ENCODE measurements around the gene ACTA1. TPM values are rescaled to one million over a fixed set of nuclear protein-coding genes. Genes with fewer than 3 reads are reported as not detected.

ACTA1 gene
- total RNA-seq, 6 experiments from 2014 or later = not detected

- no peaks in the 10 kb centered on the region for H3K4me1 Mint-ChIP-seq (ENCODE audit: low read depth)
These were observed 19.3 kb upstream of the ACTA1 start for GRCh38 chr1:229452956-229453801.

GRCh38 chr1:229448845-229449244, 15.0 kb upstream of the ACTA1 start:
- H3K36me3 Mint-ChIP-seq (ENCODE audit: low read depth) = peaks cover 10% of the 10 kb centered on the region; the same call in 1 of the 2 replicates
- DNase-seq = no peak
- no peak overlapping the region for H3K27ac Mint-ChIP-seq
- H3K9me3 Mint-ChIP-seq = no peaks in the 10 kb centered on the region
- TF ChIP-seq CTCF (IDR thresholded peaks at IDR 0.05) = no peak
- H3K27me3 Mint-ChIP-seq (ENCODE audit: insufficient read depth) = no peaks in the 10 kb centered on the region
- no peak overlapping the region for H3K4me3 Mint-ChIP-seq
- no peaks in the 10 kb centered on the region for H3K4me1 Mint-ChIP-seq (ENCODE audit: low read depth)

More at GRCh38 chr1:229452956-229453801, 19.3 kb upstream of the ACTA1 start:
- H3K9me3 Mint-ChIP-seq = no peaks in the 10 kb centered on the region
- DNase-seq = peak; percentile 29
- H3K36me3 Mint-ChIP-seq (ENCODE audit: low read depth) = peaks cover 10% of the 10 kb centered on the region; the same call in 1 of the 2 replicates
- H3K27ac Mint-ChIP-seq = no peak overlapping the region
- no peak overlapping the region for H3K4me3 Mint-ChIP-seq
- peak; percentile 73 for TF ChIP-seq CTCF (IDR thresholded peaks at IDR 0.05)
- no peaks in the 10 kb centered on the region for H3K27me3 Mint-ChIP-seq (ENCODE audit: insufficient read depth)

- Mint-ChIP-seq H3K27ac (no peak overlapping the region), H3K4me1 (ENCODE audit: low read depth) (no peaks in the 10 kb centered on the region), H3K9me3 (no peaks in the 10 kb centered on the region), H3K36me3 (ENCODE audit: low read depth) (peaks cover 10% of the 10 kb centered on the region; the same call in 1 of the 2 replicates), H3K4me3 (no peak overlapping the region), H3K27me3 (ENCODE audit: insufficient read depth) (no peaks in the 10 kb centered on the region)
- TF ChIP-seq CTCF (IDR thresholded peaks at IDR 0.05) = no peak
- no peak for DNase-seq
These were observed 14.5 kb upstream of the ACTA1 start for GRCh38 chr1:229448354-229448753.

GRCh38 chr1:229447809-229448252, 13.9 kb upstream of the ACTA1 start:
- no peak for DNase-seq
- Mint-ChIP-seq H3K27me3 (ENCODE audit: insufficient read depth) (no peaks in the 10 kb centered on the region), H3K4me1 (ENCODE audit: low read depth) (no peaks in the 10 kb centered on the region), H3K36me3 (ENCODE audit: low read depth) (peaks cover 10% of the 10 kb centered on the region; the same call in 1 of the 2 replicates), H3K9me3 (no peaks in the 10 kb centered on the region), H3K27ac (0 out of 2 replicates have a peak overlapping the region, but pooled peaks have one; percentile 5), H3K4me3 (no peak overlapping the region)
- TF ChIP-seq CTCF (IDR thresholded peaks at IDR 0.05) = no peak

- no peak for DNase-seq
- peaks cover 11% of the 10 kb centered on the region for H3K36me3 Mint-ChIP-seq (ENCODE audit: low read depth)
- no peak overlapping the region for H3K4me3 Mint-ChIP-seq
- no peak overlapping the region for H3K27ac Mint-ChIP-seq
- peaks cover 12% of the 10 kb centered on the region for H3K4me1 Mint-ChIP-seq (ENCODE audit: low read depth)
- no peak for TF ChIP-seq CTCF (IDR thresholded peaks at IDR 0.05)
- no peaks in the 10 kb centered on the region for H3K27me3 Mint-ChIP-seq (ENCODE audit: insufficient read depth)
- no peaks in the 10 kb centered on the region for H3K9me3 Mint-ChIP-seq
These were observed 11.9 kb upstream of the ACTA1 start for GRCh38 chr1:229445828-229446227.

Data from HFFc6 (cell line).